GM19455 (cell line): ENCODE measurements around the gene PCTP.
A peak's percentile ranks its signal among the peaks of the same experiment; 100 is the strongest.

ENCODE experiments used
- ATAC-seq: cut with Tn5 transposase; IDR thresholded peaks from one replicate; pipeline ENCODE4 v1.9.1; 2021; ENCODE audit not compliant: unreplicated experiment

Gene PCTP

DNA sequence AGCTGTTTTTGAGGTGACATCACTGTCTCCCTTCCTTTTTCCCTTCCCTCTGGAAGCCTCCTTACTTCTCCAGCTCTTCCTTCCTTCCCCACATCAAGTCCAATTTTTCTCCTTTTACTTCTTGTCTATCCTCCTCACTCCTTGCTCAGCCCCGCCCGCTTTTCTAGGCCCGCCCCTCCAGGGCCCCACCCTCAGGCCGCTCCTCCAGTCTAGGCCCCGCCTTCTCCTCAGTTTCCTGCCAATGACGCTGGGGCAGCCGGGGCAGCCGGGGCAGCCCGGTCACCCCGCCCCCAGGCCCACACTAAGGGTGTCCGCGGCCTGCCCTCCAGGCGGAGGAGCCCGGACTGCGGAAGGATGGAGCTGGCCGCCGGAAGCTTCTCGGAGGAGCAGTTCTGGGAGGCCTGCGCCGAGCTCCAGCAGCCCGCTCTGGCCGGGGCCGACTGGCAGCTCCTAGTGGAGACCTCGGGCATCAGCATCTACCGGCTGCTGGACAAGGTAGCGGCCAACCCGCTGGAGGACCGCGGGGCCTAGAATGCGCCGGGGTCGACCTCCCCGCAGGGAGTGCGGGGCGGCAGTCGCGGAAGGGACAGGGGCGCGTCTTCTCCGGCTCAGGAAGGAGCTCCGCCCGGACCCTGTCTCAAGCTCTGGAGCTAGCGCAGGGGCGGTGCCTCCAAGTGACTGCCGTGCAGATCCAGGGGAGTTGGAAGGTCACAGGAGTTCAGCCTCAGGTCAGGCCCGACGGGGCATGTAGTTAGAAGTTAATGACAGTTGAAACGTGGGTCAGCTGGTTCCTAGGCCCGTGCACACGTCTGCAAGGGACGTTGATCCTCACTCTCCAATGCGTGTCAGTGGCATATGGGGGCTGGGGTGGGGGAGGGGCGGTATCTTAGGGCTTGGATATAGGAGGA lies at the start of gene PCTP:
TSS of gene PCTP (plus strand) at position 302 of the 908 bp plus-strand sequence. CDS start at position 355, 53 bp downstream.
- ATAC-seq = peak; percentile 99

GRCh38 chr17:55702150-55702549 lies 48.7 kb upstream of the PCTP start:
- no peak for ATAC-seq

- ATAC-seq = no peak
Observed at GRCh38 chr17:55704401-55704800, 46.5 kb upstream of the PCTP start.

- no peak for ATAC-seq
Observed at GRCh38 chr17:55705847-55706246, 45.0 kb upstream of the PCTP start.

DNA sequence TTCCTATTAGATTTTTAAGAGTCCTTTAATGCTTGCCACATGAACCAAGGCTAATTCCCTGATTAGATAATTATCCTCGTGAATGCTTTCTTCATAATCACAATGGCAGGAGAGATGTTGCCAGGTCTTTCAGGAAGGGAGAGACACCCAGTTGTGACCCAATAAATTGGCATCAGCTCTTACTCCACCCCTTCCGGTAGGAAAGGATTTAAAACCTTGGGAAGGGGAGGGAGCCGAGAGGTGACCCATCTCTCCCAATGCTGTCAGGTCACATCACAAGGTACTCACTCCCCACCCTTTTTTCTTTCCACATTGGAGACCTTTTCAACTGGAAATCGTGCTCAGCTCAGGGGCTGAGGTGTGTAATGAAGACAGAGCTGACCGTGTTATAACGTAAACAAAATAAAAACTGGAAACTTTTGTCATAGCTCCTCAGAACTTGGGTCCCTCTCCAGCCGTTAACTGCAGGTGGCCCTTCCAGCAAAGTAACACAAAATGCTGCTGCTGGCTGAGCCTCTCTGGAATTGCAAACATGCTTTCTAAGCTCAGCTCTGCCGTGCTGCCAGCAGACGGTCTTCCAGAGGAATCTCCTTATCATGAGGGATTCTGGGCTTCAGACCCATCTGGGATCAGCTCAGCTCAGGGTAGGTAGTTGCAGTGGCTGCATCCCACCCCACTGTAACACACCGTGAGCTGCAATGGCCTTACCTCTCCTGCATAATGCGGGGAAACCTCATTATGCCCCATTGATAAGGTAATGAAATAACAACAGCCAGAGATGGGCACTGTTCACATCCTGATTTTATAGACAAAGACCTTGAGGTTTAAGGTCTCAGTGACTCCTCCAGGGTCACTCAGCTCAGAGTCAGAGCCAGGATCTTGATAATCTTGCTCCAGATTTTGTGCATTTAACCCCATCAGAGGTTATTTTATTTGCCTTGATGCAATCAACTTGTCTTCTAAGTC lies 43.8 kb upstream of the PCTP start:
- no peak for ATAC-seq

- ATAC-seq = no peak
Observed at GRCh38 chr17:55708175-55708974, 42.5 kb upstream of the PCTP start.

DNA sequence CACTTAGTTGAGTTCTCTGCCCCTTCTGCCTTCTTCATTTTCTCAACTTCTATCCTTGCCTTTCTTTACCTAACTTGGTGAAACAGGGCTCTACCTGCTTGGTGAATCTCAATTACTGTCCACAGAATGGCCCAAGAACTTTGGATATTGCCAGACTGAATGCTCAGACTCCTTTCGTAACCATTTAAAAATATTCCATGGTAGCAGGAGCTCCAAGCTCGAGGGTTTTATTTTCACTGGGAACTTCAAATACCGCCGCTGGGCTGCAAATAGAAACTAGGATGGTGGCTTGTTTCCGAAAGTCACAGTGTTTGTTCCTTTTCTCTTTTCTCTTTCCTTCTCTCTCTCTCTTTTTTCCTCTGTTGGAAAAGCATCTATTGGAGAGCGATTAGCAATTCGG lies 41.4 kb upstream of the PCTP start:
- ATAC-seq = no peak

GRCh38 chr17:55709984-55710383 lies 40.9 kb upstream of the PCTP start:
- ATAC-seq = no peak

GRCh38 chr17:55710410-55710809 lies 40.4 kb upstream of the PCTP start:
- no peak for ATAC-seq

GRCh38 chr17:55710829-55711496 lies 39.9 kb upstream of the PCTP start:
- ATAC-seq = no peak

GRCh38 chr17:55717432-55717831 lies 33.4 kb upstream of the PCTP start:
- no peak for ATAC-seq

DNA sequence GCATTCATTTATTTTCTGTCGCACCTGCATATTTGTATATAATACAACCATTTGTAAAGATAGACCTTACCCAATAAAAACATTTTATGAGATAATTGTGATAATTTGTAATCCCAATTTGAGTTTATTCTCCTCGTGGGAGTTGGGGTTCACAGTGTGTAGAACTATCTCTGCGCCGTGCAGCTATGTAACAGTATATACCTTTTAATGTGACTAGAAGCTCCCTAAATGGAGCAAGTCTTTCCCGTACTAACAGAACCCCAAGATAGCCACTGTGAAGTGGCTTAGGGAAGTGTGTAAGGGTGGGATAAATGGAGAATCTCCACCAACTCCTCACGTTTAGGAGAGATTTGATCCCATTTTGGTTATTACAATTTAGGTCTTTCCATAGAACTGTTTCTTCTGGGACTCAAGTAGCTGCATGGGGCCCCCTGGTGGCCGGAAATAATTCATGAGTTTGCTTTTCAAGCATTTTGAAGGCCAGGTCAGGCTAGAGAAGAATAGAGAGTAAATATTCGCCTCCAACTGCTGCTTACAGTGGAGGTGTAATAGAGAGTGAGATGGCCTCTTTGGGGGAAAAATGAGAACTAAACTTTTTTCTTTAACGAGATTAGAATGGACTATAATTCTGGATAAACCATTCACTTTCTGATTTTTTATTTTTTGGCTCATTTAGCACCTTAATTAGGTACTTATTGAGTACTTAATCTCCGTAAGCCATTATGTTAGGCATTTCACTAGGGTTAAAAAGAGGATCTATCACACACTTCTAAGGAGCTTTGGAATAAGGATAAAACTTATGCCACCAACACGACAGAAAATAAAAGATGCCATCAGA lies 32.7 kb upstream of the PCTP start:
- ATAC-seq = no peak

DNA sequence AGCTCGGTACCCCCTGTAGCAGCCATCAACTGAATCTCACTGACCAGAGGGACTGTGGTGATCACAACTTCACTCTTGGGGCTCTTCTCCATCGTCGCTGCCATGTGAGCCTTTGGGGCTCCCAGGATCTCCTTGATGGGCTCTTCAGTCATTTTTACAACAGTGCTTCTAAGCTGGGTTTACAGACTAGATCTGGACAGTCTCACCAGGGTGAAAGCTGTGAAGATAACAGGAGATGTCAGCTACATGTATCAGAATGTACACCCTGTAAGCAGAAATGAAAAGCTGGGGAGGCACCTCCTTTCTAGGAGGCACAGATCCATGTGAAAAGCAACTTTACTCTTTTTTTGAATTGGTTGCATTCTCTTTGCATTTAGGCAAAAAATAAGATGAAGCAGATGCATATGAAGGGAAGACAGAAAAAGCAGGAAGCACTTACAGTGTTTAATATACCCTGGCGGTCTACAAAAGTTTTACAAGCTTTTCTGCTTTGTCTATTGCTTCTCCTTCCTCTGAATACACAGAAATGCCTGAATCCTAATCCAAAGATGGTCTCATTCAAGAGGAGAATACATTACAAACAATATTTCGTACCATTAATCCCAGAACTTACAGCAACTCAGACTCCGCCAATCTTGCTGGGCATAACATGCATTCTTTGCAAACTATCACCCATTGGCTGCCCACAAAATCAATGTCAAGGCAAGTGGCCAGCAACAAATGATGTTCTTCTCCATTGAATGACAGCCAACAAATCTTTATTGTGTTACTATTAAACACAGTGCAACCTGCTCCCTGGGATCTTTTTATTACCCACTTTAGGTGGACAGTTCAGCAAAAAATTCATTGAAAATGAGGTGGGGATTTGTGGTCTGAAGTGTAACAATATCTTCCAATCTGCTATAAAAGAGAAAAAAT lies 29.7 kb upstream of the PCTP start:
- ATAC-seq = no peak

DNA sequence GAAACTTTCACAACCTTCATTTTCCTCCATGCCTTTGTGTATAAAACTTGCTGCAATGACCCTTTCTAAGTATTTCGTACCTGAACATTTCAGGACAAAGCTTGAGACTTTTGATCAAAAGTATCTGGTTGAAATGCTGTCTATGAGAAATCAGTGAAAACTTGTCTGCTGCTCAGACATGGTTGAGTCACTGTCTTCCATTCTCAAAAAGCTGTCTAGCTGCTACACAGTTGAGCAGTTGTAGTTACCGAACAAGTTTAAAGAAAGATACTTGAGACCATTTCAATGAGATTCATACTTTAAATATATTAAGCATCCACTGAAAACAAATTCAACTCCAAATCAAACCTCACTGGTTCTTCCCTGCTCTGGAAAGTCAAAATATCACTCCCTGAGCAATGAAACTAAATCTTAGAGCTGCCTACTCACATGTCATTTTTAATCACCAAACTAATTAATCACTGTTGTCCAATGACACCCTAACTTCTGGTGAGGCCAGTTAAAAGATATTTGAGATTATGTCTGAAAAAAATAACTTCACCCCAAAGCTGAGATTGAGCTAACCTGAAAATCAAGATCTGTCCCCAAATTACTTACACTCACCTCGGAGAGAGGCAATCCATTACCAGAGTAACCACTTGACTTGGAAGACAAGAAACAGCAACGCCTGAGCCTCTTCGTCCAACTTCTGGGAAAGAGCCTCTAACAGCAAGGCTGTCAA lies 28.7 kb upstream of the PCTP start:
- no peak for ATAC-seq

GRCh38 chr17:55722742-55723487 lies 27.9 kb upstream of the PCTP start, which contains the start of gene TMEM100:
TSS of gene TMEM100 (minus strand) at chr17:55722864. CDS start at chr17:55721070, 1,794 bp downstream.
- no peak for ATAC-seq

GRCh38 chr17:55723488-55723848 lies 27.4 kb upstream of the PCTP start:
- no peak for ATAC-seq

DNA sequence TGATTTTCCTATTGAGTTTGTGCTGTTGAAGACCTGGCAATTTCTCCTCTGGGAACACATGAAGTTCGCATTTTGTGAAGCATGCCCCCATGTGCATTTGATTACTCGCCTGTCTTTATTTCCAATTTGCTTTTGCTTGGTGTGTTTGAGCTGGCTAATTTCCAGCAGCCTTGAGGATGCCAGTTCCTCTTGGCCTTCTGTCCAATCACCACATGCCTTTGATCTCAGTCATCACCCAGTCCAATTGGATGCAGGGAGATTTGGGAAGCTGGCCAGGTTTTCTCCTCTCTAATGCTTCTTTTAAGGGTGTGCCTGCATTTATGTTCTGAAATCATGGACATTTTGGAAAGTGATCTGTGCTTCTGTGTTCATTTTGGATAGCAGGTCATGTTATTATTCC lies 24.4 kb upstream of the PCTP start:
- no peak for ATAC-seq
